Measurements from ENCODE around the gene ATP10B.

ATP10B gene

GRCh38 chr5:160792732-160793529, 59.1 kb downstream of the ATP10B start:
- Histone ChIP-seq H3K27ac (no peak overlapping the region), H3K36me3 (replicated peaks) (no peaks in the 10 kb centered on the region), H3K4me3 (ENCODE audit: low read depth, low read length) (no peak overlapping the region), H3K27me3 (replicated peaks) (no peaks in the 10 kb centered on the region)
- in situ Hi-C loops (cut with HindIII; ENCODE audit: low pct_ligation_motif_present, low sequenced_read_pairs), result no loop called here
- no peak for TF ChIP-seq CTCF (IDR thresholded peaks at IDR 0.05; ENCODE audit: low read depth, low read length, missing control alignments)
- DNase-seq, result no peak

GRCh38 chr5:160792281-160792680, 59.7 kb downstream of the ATP10B start:
- in situ Hi-C loops (cut with HindIII; ENCODE audit: low pct_ligation_motif_present, low sequenced_read_pairs), result no loop called here
- H3K4me3 ChIP-seq (ENCODE audit: low read depth, low read length), result no peak overlapping the region
- no peak for DNase-seq
- TF ChIP-seq CTCF (IDR thresholded peaks at IDR 0.05; ENCODE audit: low read depth, low read length, missing control alignments), result no peak
- H3K36me3 ChIP-seq (replicated peaks), result no peaks in the 10 kb centered on the region
- no peak overlapping the region for H3K27ac ChIP-seq
- no peaks in the 10 kb centered on the region for H3K27me3 ChIP-seq (replicated peaks)

GRCh38 chr5:160789219-160789859, 62.7 kb downstream of the ATP10B start:
- H3K27me3 ChIP-seq (replicated peaks), result no peaks in the 10 kb centered on the region
- no peak for DNase-seq
- H3K27ac ChIP-seq, result no peak overlapping the region
- no peak for TF ChIP-seq CTCF (IDR thresholded peaks at IDR 0.05; ENCODE audit: low read depth, low read length, missing control alignments)
- H3K4me3 ChIP-seq (ENCODE audit: low read depth, low read length), result no peak overlapping the region
- H3K36me3 ChIP-seq (replicated peaks), result no peaks in the 10 kb centered on the region
- in situ Hi-C loops (cut with HindIII; ENCODE audit: low pct_ligation_motif_present, low sequenced_read_pairs), result no loop called here

GRCh38 chr5:160788102-160788660, 63.8 kb downstream of the ATP10B start:
- Histone ChIP-seq H3K27ac (no peak overlapping the region), H3K27me3 (replicated peaks) (no peaks in the 10 kb centered on the region), H3K36me3 (replicated peaks) (no peaks in the 10 kb centered on the region), H3K4me3 (ENCODE audit: low read depth, low read length) (no peak overlapping the region)
- in situ Hi-C loops (cut with HindIII; ENCODE audit: low pct_ligation_motif_present, low sequenced_read_pairs), result no loop called here
- no peak for DNase-seq
- TF ChIP-seq CTCF (IDR thresholded peaks at IDR 0.05; ENCODE audit: low read depth, low read length, missing control alignments), result no peak

GRCh38 chr5:160787240-160787639, 64.8 kb downstream of the ATP10B start:
- in situ Hi-C loops (cut with HindIII; ENCODE audit: low pct_ligation_motif_present, low sequenced_read_pairs), result no loop called here
- no peak for DNase-seq
- Histone ChIP-seq H3K4me3 (ENCODE audit: low read depth, low read length) (no peak overlapping the region), H3K36me3 (replicated peaks) (no peaks in the 10 kb centered on the region), H3K27ac (no peak overlapping the region), H3K27me3 (replicated peaks) (no peaks in the 10 kb centered on the region)
- TF ChIP-seq CTCF (IDR thresholded peaks at IDR 0.05; ENCODE audit: low read depth, low read length, missing control alignments), result no peak

Measured in brain microvascular endothelial cell (primary cell).